ENCODE results near the gene EIF2D. TPM values are rescaled to one million over a fixed set of nuclear protein-coding genes. Genes with fewer than 3 reads are reported as not detected.

The EIF2D gene
- total and polyA plus RNA-seq, 2 of the 8 experiments (the other 6 are each of a cell fraction or from before 2014, with no cell fraction given): 36.1 to 37.1 TPM

GRCh38 chr1:206591696-206592095 is 20.6 kb downstream of the EIF2D start:
- TF ChIP-seq CBX8 (IDR thresholded peaks at IDR 0.05; ENCODE audit: borderline replicate concordance, low read depth, low read length) (no peak), BCL11A (IDR thresholded peaks at IDR 0.05; ENCODE audit: low read depth in 2 of 2, low read length in 2 of 2) (no peak), ATF3 (IDR thresholded peaks at IDR 0.05; ENCODE audit: insufficient read depth, low read depth, low read length) (no peak), HDAC6 (IDR thresholded peaks at IDR 0.05; ENCODE audit: low read depth, low read length) (no peak), BRCA1 (IDR thresholded peaks at IDR 0.05; ENCODE audit: low read depth, low read length) (no peak), TBP (IDR thresholded peaks at IDR 0.05; ENCODE audit: low read depth, low read length) (no peak), RBBP5 (IDR thresholded peaks at IDR 0.05; ENCODE audit: borderline replicate concordance, low read depth, low read length) (no peak)
- POLR2A ChIA-PET (ENCODE audit: partially characterized antibody): interaction anchor here (0.8 to 1.5 kb wide), 2 partner anchors 24 to 40 kb away, joined by 3 to 4 read pairs; no protein-coding TSS in a partner anchor

More at GRCh38 chr1:206591696-206592095, 20.6 kb downstream of the EIF2D start:
- DNase-seq (ENCODE audit: low read depth in 1 of 2, low spot score in 2 of 2) (no peak), FAIRE-seq (no peak)
- CTCF ChIA-PET (ENCODE audit: partially characterized antibody): interaction anchor here (0.8 to 4.3 kb wide), 26 partner anchors 8 to 389 kb away, joined by 3 to 27 read pairs (median 6); partner anchors contain the start of genes EIF2D and IKBKE
- Histone ChIP-seq H2AK5ac (ENCODE audit: low read depth, low read length) (no peak overlapping the region), H2BK12ac (ENCODE audit: low read depth, low read length) (no peak overlapping the region), H3K9ac (replicated peaks in 1 of 4; ENCODE audit: extremely low read depth in 1 of 4, low read depth in 3 of 4, low read length in 3 of 4) (no peak overlapping the region), H2BK120ac (replicated peaks; ENCODE audit: low read depth, low read length) (no peak overlapping the region), H3K56ac (replicated peaks; ENCODE audit: insufficient read length, low read depth, low read length) (no peak overlapping the region), H4K5ac (ENCODE audit: insufficient read length, low read depth, low read length) (no peak overlapping the region), H3K4me1 (replicated peaks in 1 of 4; ENCODE audit: control insufficient read depth in 3 of 4, insufficient read depth in 4 of 4, low read length in 3 of 4) (no peaks in the 10 kb centered on the region), H4K91ac (replicated peaks; ENCODE audit: insufficient read length, low read length) (no peak overlapping the region), H3K18ac (ENCODE audit: extremely low read depth, low read length) (no peak overlapping the region), H4K8ac (ENCODE audit: extremely low read depth, insufficient read depth, low read length) (no peak overlapping the region), H2BK15ac (ENCODE audit: low read length) (no peak overlapping the region), H3K23me2 (ENCODE audit: low read depth, low read length) (no peaks in the 10 kb centered on the region), H3K4me3 (ENCODE audit: extremely low read depth in 1 of 4, insufficient read depth in 2 of 4, low read depth in 3 of 4, low read length in 4 of 4) (no peak overlapping the region), H3K36me3 (ENCODE audit: control insufficient read depth in 2 of 4, insufficient read depth in 4 of 4, low read length in 3 of 4) (peaks cover 2 to 23% (median 13%) of the 10 kb centered on the region in 4 experiments; a peak in 7 of 8 replicates), H3K27me3 (replicated peaks in 1 of 4; ENCODE audit: control insufficient read depth in 3 of 4, extremely low read depth in 1 of 4, insufficient read depth in 3 of 4, low read length in 3 of 4) (no peaks in the 10 kb centered on the region), H3K27ac (ENCODE audit: low read depth, low read length) (no peak overlapping the region), H3K4ac (replicated peaks; ENCODE audit: insufficient read length, low read depth, low read length) (no peak overlapping the region), H3K4me2 (ENCODE audit: insufficient read depth in 1 of 2, low read depth in 2 of 2, low read length in 2 of 2) (no peak overlapping the region), H3K79me1 (ENCODE audit: low read depth, low read length) (no peaks in the 10 kb centered on the region), H2BK20ac (ENCODE audit: low read length) (no peak overlapping the region), H2AFZ (ENCODE audit: low read length) (no peak overlapping the region), H3K9me3 (ENCODE audit: insufficient read depth in 2 of 2, low read depth in 1 of 2, low read length in 1 of 2) (no peaks in the 10 kb centered on the region), H3K79me2 (ENCODE audit: control insufficient read depth in 1 of 2, insufficient read depth in 2 of 2, low read length in 2 of 2) (no peaks in the 10 kb centered on the region), H4K20me1 (replicated peaks in 1 of 2; ENCODE audit: control insufficient read depth in 1 of 2, insufficient read depth in 2 of 2, low read length in 2 of 2) (no peaks in the 10 kb centered on the region), H3K14ac (ENCODE audit: insufficient read length) (no peak overlapping the region), H2BK5ac (ENCODE audit: low read depth, low read length) (no peak overlapping the region), H3K23ac (ENCODE audit: insufficient read length) (no peak overlapping the region)
- WGBS, 2 experiments (ENCODE audit: extremely low coverage in 1 of 2, insufficient coverage in 1 of 2, insufficient read length in 1 of 2, insufficient replicate concordance in 2 of 2, low coverage in 1 of 2, low lambda C conversion rate in 2 of 2, missing lambda C conversion rate in 1 of 2): 95% methylated on average over 9 of the region's 9 CpGs; no CpG with 5 or more reads in 1 of the 2 experiments

Data from H1 (cell line).